Stimulated activated CD8-positive, alpha-beta memory T cell treated with anti-CD3 and anti-CD28 coated beads, Interleukin-12 subunit alpha, Interleukin-12 subunit beta, amount 100 ng/mL, for 24 hours (primary cell): ENCODE measurements around the gene SHANK2.
"Not testable (repeated sequence)": the region's sequence is repeated elsewhere in the genome, so short reads cannot be mapped to it uniquely, and the experiment has no call there.

Experiments used
- DNase-seq: peaks from one replicate; pipeline ENCODE4 v3.0.0-alpha.2; 2020; ENCODE audit errors: extremely low read depth

SHANK2 gene

DNA sequence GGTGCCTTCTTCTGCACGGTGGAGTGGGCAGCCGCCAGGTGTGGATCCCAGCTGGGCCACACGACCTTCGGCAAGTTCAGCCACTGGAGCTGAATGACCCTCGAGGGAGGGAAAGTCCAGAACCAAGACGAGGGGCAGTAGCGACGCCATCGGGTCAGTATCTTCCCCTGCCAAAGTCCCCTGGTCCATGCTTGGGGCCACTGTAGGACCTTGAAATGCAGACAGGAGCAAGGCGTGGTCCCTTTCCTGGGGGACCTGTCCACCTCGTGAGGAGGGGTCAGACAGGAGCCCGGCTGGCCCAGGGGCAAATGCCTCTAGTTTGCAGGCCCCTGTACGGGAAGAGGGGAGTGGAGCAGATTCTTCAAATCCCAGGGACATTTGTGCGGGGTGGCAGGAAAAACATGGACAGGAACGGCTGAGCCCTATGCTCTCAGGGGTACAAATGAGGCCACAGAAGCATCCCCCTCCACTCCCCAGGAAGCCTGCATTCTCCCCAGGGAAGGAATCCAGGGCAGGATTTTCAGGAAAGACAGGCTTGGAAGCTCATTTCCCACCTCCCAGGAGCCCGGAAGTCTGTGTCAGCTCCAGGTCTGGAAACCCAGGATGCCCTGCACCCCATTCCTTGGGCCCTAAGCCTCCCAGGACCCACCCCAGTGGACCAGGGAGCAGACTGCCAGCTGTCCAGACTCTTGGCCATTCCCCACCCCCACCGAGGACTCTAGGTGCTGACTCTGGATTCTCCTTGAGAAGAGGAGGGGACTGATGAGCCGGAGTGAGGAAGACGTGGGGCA is 6.6 kb downstream of the SHANK2 start:
- DNase-seq = no peak

DNA sequence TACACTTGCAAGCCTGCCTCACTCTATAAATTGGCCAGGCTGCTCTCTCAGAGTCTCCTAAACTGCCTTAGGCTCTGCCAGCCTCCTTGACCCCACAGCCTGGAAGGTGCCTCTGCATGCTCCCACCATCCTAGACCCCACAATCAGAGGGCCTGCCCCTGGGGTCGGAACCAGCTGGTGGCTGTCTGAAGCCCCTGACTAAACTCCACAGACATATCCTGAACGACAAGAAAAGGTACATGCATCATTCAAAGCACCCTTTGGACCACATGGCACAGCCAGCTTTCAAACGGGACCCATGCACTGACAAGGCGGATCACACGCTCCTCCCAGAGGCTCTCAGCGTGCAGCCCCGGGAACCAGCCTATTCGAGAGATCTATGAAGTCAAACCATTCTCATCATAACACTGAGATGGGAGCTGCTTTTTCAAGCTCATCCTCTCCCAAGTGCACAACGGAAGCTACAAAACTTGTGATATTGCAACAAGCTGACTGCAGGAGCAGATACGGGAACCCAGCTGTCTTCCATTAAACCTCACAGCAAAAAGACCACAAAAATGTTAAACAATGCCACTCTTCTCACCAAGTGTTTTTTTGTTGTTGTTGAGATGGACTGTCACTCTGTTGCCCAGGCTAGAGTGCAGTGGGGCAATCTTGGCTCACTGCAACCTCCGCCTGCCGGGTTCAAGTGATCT is 8.1 kb downstream of the SHANK2 start:
- no peak for DNase-seq

DNA sequence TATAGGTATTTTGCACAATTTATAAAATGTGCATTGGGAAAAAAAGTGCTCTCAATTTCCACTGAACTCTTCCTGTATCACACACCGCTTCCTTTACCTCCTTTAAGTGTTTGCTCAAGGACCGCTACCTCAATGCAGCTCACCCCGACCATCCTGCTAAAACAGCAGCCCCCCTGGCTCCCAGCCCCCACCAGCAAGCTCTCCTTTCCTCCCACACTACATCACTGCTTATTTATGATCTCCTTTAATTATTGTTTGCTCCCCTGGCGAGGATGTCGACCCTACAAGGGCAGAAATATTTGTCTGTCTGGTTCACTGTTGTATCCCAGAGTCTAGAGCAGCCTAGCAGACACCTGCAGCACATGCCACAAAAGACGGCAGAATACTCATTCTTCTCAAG is 10.0 kb downstream of the SHANK2 start:
- DNase-seq = no peak

DNA sequence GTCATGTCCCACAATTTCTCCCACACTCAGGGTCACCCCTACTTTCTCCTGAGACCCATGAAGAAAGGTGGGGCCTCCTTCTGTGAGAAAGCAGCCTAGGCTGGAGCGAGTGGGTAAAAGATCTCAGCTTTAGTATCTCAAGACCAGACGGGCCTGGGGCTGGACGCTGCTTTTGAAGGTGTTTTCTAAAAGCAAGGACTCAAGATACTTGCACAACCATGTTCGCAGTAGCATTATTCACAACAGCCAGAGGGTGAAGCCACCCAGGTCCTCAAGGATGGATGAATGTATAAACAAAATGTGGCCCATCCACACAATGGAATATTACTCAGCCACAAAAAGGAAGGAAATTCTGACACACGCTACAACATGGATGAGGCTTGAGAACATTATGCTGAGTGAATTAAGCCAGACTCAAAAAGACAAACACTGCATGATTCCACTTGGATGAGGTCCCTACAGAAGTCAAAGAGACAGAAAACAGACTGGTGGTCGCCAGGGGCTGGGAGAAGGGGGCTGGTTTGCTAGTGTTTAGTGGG is 10.6 kb downstream of the SHANK2 start:
- no peak for DNase-seq

DNA sequence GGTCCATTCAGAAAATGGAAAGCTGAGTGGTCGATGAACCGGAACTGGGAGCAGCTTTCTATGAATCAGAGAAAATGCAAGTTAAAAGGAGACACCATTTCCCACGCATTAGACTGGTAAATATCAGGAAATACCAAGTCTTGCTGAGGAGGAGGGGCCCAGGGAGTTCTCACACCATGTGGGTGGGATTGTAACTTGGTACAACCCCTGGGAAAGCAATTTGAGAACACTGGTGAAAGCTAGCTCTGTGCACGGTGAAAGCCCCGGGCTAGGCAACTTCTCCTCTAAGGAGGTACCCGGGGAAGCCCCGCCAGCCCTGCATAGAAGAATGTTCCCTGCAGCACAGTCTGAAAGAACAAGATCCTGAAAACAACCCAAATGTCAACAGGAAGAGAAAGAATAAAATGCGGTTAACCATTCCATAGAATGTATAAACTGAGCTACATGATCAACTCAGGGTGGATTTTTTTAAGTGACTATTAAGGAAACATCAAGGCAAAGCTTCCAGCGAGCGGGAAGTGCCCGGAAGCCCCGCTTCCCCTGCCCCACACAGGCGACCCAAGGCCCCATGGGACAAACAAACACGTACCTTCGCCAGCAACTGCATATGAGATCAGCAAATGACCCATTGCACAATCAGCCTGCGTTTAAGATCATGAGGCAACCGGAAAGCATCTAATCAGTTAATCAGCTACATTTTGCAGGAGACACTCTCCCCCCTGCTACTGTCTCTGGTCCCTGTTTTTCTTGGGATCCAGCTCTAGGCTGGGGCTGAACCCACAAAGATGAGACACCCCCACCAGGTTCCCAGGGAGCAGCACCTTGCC is 11.3 kb downstream of the SHANK2 start:
- DNase-seq = no peak

DNA sequence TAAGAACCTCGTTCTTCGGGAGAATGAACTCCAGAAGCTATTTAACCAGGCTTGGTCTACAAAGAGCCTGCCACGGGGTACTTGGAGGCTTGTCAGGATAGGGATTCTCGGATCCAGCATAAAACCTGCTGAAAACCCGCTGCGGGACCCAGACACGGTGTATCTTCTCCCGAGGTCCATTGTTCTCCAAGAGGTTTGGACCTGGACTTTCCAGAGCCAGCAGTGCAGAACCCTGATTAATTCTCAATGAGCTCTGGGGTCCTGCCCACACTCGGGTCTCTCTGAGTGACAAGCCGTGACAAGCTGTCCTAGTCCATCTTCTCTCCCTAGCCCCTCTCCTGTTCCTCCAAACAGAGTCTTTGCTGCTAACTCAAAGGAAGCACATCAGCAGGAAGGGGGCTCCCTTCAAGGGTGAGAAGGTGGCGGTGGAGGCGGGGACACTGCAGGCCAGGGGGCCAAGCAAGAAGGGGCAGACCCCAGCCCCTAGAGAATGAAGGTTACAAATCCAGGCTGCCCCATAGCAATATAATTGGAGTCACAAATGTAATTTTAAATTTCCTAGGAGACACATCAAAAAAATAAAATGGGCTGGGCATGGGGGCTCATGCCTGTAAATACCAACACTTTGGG is 12.2 kb downstream of the SHANK2 start:
- DNase-seq = no peak

DNA sequence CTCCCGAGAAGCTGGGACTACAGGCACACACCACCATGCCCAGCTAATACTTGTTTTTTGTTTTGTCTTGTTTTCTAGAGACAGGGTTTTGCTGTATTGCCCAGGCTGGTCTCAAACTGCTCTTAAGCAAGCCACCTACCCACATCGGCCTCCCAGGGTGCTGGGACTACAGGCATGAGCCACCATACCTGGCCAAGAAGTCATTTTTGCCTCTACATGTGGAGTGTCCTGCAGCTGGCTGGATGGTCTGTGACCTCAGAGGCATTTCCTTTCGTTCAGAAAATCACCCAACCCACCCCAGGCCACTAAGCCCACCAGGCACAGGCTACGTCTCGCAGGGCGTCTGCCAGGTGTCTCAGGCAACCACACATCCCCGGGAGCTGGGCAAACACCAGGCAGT is 12.8 kb downstream of the SHANK2 start:
- no peak for DNase-seq

DNA sequence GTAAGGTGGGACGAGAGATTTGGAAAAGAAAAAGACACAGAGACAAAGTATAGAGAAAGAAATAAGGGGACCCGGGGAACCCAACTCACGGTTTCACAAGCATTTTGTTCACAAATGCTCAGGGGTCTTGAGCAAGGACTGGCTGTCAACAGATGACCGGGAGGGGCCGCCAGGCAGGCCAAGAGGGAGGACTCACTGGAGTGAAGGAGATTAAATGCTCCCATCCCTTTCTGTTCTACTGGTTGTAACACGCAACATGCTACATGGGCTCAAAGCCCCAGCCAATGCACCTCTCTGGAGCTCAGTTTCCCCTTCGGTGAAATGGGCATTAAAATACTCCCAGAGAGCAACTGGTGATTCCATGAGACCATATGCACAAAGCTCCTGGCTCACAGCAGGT is 13.4 kb downstream of the SHANK2 start:
- no peak for DNase-seq

DNA sequence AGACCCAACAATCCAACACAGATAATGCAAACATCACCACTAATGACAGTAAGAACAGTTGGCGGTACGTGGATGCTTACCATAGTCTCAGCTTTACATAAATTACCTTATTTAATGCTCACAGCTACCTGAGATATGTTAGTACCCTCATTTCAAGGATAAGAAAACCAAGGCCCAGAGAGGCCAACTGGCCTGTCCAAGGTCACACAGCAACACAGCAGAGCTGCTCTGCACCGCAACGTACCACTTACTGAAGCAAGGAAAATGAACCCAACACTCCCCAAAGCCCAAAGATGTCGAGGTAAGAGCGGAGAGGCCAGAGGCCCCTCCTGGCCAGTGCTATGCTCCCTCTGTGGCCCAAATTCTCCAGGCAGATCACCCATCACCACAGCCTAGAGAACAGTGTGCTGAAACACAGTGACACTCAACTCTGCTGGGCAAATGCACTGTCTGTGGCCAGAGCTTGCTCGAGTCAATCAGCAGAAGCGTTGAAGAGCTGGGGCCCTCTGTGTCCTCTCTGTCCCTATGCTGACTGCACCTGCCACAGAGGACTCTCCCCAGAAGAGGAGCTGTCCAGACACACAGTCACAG is 14.0 kb downstream of the SHANK2 start:
- no peak for DNase-seq

DNA sequence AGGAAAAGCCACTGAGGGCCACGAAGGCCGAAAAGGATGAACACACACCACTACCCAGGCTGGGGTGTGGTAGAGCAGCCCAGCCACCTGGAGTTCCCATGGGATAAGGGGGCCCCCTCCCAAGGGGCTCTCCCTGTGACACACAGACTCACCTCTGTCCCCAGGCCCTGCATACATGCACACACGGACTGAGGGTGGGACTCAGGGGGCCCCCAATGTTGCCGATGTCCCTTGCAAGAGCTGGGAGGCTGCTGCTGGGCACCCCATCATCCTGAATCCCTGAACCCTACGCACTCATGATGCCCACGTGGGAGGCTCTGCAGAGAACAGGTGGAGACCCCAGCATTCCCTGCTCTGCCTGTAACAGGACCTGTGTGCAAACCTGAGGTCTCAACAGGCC is 14.5 kb downstream of the SHANK2 start:
- no peak for DNase-seq

DNA sequence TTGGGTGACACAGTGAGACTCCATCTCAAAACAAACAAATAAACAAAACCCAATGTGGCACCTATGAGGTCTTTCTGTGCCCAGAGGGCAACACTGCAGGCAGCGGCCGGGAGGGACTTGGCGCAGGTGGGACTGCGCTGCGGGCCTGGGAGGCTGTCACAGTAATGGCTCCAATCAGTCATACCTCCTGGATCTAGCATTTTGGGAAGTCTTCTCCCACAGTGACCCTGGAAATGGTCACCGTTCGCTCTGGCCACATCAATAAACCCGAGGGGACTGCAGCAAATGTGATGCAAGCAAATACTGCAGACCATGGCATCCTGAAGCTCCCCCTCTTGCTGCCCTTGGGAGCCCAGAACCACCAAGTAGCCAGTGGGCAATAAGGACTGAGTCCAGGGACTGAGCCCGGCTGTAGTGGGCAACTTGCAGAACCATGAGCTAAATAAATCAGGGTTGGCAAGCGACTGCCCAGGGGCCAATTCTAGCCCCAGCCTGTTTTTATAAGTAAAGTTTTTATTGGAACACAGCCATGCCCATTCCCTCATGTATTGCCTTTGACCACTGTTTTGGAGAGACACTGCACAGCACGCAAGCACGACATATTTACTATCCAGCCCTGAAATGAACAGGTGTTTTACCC is 15.4 kb downstream of the SHANK2 start:
- DNase-seq = no peak

DNA sequence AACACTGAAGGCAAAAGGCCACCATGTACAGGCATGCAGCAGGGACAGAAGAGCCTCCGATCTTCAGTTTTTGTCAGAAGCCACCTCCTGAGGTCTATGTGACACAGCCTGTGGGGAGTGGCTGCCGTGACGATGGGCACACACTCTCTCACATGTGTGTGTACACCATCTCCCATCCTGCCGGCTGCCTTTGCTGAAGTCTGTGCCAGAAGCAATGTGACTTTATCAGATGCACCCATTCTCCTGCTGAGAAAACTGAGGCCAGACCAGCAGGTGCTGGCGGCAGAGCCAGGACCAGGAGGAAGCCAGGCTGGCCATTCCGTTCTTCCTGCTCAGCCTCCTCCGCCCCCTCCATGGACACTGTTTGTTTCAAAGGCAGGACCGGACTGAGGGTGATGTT is 16.7 kb downstream of the SHANK2 start:
- DNase-seq = no peak

DNA sequence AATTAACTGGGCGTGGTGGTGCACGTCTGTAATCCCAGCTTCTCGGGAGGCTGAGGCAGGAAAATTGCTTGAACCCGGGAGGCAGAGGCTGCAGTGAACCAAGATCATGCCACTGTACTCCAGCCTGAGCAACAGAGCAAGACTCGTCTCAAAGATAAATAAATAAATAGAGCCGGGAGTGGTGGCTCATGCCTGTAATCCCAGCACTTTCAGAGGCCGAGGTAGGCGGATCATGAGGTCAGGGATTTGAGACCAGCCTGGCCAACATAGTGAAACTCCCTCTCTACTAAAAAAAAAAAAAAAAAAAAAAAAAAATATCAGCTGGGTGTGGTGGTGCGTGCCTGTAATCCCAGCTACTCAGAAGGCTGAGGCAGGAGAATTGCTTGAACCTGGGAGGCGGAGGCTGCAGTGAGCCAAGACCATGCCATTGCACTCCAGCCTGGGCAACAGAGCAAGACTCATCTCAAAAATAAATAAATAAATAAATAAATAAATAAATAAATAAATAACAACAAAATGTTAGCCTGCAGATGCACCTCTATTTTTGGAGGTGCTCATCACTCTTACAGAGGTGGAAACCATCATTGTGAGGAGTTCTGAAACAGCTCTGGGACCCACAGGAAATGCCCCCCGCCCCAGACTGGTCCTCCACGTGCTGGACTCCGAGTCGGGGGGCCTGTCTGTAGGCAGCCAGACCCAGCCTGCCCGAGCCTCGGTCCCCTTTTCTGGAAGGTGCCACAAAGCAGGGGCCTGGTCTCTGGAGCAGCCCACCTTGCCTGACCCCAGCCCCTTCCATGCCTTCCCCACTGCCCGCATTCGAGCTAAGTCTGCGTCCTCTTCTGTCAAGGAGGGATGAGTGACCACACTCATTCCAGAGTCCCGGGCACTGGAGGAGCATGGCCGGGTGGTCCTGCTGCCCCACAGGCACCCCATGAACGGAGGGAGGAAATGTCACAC is 18.2 kb downstream of the SHANK2 start:
- DNase-seq = not testable (repeated sequence)

DNA sequence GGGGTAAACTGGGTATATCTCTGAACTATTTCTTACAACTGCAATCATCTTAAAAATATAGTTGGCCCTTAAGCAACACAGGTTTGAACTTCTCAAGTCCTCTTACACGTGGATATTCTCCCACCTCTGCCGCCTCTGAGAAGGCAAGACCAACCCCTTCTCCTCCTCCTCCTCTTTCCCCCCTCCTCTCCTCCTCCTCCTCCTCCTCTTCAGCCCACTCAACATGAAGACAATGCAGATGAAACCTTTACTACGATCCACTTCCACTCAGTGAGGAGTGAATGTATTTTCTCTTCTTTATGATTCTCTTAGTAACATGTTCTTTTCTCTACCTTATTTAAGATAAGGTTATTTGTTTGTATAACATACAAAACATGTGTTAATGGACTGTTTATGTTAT is 20.0 kb downstream of the SHANK2 start:
- DNase-seq = no peak

DNA sequence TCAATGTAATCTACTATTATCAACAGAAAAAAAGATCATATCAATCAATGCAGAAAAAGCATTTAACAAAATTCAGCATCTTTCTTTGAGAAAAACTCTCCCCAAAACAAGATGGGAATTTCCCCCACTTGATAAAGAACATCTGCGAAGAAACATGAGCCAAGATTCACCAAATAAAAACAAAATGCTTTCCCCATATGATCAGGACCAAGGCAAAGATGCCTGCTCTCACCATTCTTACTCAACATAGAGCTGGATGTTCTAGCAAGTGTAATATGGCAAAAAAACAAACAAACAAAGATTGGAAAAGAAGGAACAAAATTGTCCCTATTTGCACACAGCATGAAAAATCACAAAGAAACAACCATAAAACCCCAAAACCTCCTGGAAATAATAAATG is 23.4 kb downstream of the SHANK2 start:
- DNase-seq = no peak

DNA sequence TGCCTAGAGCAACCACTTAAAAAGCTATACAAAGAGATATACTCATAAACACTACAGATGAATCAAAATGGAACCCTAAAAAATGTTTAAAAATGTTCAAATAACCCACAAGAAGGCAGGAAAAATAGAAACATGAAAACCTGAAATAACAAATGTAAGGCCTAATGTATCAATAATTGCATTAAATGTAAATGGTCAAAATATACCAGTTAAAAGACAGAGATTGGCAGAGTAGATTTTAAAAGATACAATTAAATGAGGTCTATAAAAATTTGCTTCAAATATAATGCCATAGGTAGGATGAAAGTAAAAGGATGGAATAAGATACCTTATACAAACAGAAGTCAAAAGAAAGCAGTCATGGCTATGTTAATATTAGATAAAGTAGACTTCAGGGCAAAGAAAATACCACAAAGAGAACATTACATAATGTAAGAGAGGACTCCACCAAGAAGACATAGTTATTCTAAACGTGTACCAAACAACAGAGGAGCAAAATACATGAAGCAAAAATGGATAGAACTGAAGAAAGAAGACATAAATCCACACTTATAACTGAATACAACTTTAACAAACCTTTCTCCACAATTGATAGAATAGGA is 25.2 kb downstream of the SHANK2 start:
- DNase-seq = no peak

DNA sequence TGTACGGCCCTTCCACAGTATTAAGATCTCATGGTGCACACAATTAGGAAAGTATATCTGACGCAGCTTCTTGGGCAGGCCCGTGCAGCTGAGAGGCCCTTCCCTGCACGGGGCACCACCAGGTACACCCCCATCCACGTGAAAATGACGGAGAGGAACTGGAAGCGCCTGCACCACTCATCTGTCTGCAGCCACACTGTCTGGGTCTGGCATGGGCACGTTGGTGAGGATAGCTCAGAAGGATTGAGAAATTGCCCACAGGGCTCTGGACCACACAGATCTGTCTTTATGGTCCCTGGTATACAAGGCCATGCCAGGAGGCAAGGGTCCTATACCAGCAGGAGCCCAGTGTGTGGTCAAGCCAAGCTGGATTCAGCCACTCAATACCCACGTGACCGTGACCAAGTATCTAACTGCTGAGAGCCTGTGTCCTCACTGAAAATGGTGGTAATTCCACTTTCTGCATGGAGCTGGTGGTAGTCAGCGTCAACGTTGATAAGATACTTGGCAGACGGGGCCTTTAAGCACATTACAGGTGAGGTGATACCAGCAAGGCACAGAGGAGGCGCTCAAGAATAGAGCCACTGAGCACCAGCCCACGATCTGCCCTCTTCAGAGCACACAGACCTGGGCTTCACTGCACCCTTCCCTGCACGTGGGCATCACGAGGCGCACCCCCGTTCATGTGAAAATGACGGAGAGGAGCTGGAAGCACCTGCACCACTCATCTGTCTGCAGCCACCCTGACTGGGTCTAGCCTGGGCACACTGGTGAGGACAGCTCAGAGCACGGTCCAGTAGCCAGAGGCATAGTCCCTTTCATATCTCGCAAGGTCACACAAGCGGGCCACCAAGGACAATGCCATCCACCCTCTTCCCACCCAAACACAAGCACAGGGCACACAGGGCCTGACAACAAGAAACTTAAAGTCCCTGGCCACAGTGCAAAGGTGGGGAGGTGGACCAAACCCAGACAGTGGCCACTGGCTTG is 28.4 kb downstream of the SHANK2 start:
- no peak for DNase-seq

DNA sequence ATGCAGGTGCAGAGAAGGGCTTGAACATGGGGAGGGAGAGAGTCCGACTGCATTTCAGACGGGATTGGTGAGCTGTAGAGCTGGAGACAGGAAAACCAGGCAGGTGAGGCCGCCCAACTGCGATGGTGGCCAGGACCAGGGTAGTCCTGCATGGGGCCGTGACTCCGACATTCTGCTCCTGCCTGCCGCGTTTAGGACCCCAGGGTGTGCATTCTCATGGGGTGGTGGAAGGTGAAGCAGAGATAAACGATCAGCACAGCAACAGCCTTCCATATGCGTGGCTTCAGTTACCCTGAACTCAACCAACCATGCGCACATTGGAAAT is 29.3 kb downstream of the SHANK2 start:
- DNase-seq = no peak
